ENCODE results near the gene NME5.
A peak's percentile ranks its signal among the peaks of the same experiment; 100 is the strongest.
"Not testable (repeated sequence)": the region's sequence is repeated elsewhere in the genome, so short reads cannot be mapped to it uniquely, and the experiment has no call there.

NME5 gene, protein sequence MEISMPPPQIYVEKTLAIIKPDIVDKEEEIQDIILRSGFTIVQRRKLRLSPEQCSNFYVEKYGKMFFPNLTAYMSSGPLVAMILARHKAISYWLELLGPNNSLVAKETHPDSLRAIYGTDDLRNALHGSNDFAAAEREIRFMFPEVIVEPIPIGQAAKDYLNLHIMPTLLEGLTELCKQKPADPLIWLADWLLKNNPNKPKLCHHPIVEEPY

DNA sequence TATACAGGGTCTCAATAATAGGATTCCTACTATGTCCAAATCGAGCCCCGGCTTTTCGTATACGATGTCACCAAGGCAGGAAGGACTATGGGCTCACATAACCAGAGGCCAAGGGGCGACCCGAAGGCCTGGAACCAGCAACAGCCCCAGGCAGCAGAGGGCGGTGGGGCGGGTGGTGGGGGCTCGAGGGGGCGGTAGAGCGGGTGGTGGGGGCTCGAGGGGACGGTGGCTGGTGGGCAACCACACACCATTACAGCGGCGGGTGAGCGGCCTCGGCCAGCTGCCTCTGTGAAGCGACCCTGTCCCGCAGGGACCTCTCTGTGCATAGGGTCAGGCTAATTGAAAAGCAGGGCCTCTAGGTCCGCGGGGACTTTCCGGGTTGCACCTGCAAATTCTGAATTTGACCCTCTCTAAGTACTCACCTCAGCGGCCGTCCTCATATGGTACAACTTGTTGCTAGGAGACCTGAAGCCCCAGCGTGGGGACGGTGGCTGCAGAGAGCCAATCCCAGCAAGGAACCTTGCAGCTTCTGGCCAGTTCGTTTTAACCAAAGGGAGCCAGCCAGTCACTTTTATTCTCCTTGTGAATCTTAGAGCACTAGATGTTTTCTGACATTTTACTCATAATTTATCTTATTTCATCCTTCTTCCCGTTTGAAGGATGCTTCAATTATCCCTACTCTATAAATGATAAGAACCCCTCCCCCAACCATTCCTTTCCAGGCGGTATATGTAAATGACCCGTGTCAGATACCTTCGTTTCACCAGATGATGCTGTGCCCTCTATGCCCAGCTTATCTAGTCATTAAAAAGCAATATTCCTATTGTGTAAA, at the start of gene NME5:
Gene NME5 (minus strand): TSS at position 480 of the 832 bp plus-strand sequence. CDS start 648 bp downstream, outside the sequence.
- FAIRE-seq = peak; percentile 55

DNA sequence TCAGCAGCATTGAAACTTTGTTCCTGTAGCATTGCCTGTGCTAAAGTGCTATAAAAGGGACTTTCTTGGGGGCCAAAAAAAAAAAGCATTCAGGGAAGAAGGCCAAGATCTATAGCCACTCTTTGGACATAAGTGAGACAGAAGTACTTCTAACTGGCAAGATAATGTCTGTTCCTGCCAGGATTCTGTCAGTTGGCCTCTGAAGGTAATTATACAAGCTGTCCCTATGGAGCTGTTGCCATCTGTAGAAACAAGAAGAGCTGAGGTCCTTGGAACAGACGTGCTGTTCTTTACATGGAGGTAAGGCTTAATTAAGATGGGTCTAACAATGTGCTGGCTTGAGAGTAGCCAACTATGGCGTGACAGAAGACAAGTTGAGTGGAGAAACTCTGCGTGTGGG, 49.4 kb upstream of the NME5 start:
- FAIRE-seq = no peak

DNA sequence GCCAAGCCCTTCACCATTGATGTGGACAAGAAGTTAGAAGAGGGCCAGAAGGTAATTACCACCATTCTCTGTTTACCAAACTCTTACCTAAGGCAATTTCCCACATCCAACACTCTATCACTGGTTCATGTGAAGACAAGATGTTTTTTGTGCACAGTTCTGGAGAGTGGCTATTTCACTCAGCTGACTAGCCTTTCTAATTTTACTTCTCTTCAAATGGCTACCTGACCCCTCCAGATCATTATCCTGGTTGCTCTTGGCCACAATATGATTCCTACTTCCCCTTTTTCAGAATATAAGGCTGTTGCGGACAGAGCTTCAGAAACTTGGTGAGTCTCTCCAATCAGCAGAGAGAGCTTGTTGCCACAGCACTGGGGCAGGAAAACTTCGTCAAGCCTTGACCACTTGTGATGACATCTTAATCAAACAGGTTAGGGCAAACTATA, 46.8 kb upstream of the NME5 start:
- no peak for FAIRE-seq

DNA sequence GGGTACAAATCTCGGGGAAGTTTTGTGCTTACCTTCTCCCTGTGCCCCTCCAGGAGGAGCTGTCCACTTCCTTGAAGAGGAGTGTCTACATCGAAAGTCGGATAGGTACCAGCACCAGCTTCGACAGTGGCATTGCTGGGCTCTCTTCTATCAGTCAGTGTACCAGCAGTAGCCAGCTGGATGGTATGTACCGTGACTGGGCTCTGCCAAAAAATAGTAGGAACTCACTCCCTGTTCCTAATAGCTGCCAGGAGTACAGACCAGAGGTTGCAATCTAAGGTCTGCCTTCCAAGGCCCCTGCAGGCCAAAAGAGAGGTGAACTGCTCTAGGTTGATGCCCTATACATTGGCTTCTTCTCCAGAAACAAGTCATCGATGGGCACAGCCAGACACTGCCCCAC, 43.6 kb upstream of the NME5 start:
- no peak for FAIRE-seq

DNA sequence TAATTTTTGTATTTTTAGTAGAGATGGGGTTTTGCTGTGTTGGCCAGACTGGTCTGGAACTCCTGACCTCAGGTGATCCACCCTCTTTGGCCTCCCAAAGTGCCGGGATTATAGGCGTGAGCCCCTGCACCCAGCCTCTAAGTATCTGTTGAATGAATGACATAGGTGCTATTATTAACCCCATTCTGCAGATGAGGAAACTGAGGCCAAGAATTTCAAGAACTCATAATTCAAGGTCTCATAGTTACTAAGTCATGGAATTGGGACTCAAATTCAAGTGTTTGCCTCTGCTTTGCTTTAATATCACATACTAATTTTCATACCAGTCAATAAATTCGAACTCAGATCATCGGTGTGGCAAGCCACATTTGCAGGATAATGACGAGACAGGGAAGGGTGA, 41.6 kb upstream of the NME5 start:
- FAIRE-seq = no peak

DNA sequence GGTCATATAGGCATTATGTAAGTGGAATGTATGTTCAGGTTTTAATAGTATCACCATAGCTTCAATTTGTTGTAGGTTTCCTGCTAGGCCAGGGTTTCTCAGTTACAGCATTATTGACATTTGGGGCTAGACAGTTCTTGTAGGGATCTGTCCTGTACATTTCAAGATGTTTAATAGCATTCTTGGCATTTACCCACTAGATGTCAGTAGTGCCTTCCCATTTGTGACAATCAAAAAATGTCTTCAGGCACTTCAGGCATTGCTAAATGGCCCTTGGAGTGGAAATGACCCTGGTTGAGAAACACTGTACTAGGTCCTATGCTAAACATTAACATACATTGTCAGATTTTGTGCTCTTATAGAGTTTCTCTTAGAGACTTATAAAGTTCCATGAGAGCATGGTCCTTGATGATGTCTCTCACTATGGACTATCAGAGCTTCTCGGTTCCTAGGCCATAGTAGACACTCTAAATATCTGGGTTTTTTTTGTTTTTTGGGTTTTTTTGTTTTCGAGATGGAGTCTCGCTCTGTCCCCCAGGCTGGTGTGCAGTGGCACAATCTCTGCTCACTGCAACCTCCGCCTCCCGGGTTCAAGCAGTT, 41.1 kb upstream of the NME5 start:
- no peak for FAIRE-seq

DNA sequence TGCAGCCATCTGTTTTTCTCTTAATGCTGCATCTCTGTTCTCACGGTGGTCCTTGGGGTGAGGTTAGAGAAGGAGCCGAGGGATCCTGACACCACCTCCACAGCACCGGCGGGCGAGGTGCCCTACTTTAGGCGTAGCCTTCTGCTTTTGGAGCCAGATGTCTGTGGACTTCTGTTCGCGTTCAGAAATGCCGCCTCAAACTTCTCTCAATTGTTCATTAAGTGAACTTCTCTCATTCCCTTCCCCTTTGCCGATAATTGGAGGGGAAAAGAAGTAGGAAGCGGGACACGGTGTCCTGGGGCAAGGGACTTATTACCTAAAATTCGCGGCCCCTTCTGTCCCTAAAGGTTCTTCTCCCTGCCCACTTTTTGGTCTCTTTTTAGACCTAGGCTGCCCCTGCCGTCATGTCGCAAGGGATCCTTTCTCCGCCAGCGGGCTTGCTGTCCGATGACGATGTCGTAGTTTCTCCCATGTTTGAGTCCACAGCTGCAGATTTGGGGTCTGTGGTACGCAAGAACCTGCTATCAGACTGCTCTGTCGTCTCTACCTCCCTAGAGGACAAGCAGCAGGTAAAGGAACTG, 40.1 kb upstream of the NME5 start:
- no peak for FAIRE-seq

DNA sequence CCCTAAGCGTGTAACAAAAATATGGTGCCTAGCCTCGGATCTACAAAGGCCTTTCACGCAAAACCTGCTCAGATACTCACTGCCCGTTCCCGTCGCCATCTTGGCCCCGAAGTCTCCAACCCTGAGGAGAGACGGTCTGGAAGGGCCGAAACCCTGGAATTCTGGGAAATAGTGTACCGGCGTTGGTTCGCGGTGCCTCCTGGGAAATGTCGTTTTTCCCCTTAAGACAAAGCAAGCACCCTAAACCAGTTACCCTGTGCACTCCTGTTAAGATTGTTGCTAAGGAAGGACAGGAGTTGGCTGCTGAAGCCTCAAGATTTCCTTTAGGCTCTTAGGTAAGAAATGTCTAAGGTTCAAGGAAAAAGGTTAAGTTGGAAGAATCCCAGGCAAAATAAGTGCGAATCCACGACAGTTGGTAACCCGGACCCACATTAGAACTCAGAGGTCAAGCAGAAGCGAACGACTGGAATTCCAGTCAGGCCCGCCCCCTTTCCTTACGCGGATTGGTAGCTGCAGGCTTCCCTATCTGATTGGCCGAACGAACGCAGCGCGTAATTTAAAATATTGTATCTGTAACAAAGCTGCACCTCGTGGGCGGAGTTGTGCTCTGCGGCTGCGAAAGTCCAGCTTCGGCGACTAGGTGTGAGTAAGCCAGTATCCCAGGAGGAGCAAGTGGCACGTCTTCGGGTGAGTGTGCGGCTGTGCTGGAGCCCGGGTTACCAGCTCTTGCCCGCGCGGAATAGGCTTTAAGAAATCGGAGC, 39.5 kb upstream of the NME5 start, which contains the start of the genes BRD8 and KIF20A:
Gene BRD8 (minus strand): TSS at position 115 of the 761 bp plus-strand sequence. CDS start 16 bp downstream, at position 99.
Gene KIF20A (plus strand): TSS at position 597 of the 761 bp plus-strand sequence. CDS start 569 bp downstream, outside the sequence.
- FAIRE-seq = peak; percentile 86

DNA sequence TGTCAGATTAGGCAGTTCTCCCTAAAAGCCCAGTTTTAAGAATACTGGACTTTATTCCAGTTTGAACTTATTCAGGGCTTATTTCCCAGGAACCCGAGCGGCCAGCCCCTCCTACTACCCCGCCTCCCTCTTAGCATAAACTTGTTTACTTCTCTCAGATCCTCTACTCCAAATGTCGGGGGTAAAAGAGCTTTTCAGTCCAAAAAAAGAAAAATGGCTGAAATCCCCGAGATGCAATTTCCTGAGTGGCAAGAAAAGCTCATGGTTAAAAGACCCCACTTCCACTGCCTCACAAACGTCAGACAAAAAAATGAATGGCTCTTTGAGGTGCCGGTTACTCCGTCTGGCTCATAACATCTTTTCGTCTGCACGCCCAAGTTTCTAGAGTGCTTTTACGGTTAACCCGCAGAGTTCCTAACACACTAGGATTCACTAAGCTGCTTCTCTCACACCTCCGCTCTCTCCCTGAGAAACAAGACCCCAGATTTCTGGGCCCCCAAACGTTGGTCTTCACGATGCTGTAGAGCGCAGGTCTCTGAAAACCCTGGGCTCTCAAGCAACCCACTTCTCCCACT, 38.8 kb upstream of the NME5 start:
- FAIRE-seq = no peak

DNA sequence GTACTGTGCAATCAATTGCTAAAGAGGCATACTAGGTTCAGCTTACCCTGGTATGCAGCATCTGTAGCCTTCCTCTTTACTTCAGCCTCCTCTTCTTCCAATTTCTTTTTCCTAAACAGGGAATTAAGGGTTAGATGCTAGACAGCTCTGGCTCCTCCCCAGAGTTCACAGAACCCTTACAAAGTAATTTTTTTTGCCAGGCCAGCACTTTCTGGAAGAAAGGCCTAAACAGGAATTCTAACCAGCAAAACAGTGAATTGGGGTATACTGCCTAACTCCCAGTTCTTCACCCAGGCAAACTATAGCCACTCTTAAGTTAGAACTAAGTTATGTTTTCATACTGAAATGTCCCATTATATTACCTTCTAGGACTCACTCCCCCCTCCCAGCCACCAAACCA, 31.1 kb upstream of the NME5 start:
- no peak for FAIRE-seq

DNA sequence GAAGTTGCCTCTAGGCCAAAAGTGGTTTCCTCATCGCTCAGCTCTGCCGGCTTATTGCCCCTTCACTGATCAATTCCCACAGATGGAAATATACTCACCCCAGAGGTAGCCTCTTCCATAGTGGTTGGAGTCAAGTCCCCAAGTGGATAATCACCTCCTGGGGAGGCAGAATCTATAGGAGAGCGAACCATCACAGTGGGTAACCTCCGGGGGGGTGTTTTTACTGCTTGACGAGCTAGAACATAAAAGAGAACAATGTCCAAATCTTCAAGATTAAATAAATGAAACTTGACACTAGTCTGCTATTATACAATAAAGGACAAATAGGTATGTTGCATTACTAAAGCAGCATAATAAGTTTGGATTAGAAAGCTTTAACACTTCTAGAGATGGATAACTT, 29.9 kb upstream of the NME5 start:
- no peak for FAIRE-seq

DNA sequence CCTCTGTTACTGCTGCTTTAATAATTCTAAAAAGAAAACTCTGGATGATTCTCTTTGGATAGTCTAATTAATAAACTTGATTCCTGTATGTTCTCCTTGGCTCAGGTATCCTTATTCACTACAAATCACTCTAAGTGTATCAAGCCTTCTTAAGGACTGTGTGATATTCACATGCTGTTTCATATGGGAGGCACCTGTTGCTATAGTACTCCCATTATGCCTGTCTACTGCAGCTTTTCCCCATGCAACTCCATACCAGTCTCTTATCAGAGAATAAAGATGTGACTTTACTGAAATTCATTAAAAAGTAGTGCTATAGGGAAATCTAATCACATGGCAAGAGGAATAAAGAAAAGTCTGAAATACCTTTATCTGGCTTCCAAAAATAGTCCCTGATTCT, 24.5 kb upstream of the NME5 start:
- no peak for FAIRE-seq

DNA sequence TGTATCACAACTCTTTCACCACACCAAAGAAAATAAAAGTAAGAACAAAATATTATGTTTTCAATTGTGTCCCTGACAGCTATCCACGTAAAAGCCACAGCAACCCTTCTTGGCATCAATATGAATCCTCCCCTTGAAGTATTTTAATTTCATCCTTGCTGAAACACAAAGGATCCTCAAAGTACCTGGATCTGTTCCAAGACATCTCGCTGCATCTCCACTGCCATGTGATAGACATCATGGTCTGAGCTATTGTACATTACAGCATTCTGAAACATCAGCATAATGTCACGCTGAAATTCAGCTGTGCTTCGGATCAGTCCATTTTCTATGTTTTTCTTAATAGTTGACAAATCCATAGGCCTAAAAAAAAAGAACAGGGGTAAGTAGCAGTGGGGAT, 21.5 kb upstream of the NME5 start:
- FAIRE-seq = no peak

DNA sequence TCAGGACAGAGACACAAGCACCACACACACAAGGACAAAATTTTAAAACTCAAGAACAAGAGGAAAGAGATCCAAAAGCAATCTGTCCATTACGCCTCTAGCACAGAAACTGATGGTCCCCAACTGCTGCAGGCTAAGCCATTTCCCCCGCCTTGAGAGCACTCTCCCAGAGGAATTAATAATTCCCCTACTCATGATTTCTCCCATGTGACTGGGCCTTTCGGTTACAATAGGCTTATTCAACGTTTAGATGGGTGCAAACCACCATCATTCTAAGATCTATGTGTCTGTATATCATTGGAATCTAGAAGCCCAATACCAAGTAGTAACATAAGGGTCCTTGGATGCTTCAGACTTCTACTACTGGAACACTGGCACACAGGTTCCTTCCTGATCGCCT, 20.4 kb upstream of the NME5 start:
- FAIRE-seq = no peak

DNA sequence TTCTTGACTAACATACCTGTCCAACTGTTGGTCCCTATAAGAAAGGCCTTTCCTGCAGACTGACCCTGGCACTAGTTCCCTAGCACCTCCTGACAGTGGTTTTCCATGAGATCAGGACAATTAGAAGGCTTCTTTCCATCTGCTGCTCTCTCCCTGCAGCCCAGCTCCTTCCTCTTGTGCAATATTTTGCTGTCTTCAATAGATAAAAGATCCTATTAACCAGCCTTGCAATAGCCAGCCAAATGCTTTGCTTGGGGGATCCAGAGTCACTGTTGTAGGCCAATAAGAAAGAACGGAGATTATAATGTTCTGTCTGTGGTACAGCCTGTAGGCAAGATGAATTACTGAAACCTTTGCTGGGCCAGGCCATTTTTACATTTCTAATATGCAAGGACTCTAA, 18.4 kb upstream of the NME5 start:
- FAIRE-seq = no peak

DNA sequence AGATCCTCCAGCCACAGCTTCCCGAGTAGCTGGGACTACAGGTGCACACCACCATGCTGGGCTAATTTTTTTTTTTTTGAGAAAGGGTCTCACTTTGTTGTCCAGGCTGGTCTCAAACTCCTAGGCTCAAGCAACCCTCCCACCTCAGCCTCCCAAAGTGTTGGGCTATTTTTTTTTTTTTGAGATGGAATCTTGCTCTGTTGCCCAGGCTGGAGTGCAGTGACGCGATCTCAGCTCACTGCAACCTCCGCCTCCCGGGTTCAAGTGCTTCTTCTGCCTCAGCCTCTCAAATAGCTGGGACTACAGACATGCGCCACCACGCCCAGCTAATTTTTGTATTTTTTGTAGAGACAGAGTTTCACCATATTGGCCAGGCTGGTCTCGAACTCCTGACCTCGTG, 16.7 kb upstream of the NME5 start:
- not testable (repeated sequence) for FAIRE-seq

DNA sequence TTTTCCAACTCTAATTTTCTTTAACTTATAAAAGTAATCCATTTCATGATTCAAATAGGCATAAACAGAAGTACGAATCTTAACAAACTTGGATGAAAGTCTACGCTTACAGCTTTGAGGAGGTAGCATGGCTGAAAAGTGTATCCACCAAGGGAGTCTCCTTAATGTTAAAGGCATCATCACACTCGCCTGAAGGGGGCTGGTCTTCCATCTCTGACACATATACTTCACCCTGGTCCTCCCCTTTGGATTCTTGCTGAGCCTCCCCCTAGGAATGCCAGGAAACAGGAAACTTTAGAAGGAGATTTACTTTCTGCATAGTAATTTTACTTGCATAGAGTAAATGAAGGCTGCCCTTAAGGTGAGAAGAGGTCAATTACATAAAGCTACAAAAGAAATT, 10.3 kb upstream of the NME5 start:
- no peak for FAIRE-seq

DNA sequence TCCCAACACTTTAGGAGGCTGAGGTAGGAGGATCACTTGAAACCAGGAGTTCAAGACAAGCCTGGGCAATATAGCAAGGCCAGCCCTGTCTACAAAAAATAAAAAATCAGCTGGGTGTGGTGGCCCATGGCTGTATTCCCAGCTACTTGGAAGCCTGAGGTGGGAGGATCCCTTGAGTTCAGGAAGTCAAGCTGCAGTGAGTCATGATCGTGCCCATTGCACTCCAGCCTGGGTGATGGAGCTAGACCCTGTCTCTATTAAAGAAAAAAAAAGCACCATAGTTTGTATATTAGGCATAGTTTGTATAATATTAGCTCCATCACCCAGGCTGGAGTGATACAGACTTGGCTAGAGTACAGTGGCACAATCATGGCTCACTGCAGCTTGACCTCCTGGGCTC, 9.6 kb upstream of the NME5 start:
- FAIRE-seq = no peak

DNA sequence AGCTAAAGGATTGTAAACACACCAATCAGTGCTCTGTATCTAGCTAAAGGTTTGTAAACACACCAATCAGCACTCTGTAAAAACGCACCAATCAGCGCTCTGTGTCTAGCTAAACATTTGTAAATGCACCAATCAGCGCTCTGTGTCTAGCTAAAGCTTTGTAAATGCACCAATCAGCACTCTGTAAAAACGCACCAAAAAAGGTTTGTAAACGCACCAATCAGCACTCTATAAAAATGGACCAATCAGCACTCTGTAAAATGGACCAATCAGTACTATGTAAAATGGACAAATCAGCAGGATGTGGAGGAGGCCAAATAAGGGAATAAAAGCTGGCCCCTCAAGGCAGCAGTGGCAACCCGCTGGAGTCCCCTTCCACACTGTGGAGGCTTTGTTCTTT, 4.3 kb upstream of the NME5 start:
- FAIRE-seq = not testable (repeated sequence)

DNA sequence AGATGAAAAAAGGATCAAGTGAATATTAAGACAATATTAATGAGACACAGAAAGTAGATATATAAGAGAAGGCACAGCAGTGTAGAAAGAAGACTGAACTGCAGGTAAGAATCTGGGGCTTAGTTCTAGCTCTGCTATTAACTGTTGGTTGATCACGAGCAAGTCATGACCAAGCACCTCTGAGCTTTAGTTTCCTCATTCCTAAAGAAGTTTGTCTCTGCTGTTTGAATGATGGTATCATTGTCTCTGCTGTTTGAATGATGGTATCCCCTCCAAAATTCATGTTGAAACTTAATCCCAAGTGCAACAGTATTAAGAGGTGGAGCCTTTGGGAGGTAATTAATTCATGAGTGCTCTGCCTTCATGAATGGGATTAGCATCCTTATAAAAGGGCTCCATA, 2.5 kb upstream of the NME5 start:
- no peak for FAIRE-seq

DNA sequence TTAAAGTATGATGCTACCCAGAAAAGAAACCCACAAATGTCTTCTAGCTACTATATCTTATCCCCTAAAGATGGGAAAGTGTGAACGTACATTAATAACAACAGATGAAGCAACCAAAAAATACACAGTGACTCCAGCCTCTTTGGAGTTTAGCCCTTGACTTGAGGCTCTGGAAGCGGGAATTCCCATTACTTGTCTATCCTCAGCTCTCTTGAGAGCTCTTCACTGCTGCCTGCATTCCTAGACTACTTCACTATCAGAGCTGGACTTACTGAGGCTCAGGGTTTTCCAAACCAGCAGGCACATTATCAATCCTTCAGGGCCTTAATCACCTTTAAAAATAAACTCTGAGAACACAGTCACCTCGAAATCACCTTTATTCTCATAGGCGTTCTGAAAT, 1.0 kb upstream of the NME5 start:
- no peak for FAIRE-seq

DNA sequence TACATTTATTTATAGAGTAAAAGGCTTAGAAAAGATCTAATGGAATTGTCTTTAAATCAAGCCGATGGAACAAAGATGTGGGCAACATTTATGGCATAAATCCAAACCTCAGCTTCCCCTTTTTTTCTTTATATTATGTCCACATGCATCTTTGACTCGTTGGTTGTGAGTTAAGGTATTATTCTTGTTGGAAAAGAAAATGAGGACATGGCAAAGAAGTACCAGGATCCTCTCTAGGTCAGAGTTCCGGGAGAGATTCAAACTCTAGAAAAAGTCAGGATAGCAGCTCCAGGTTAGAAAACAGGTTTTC, 508 bp upstream of the NME5 start:
- no peak for FAIRE-seq

DNA sequence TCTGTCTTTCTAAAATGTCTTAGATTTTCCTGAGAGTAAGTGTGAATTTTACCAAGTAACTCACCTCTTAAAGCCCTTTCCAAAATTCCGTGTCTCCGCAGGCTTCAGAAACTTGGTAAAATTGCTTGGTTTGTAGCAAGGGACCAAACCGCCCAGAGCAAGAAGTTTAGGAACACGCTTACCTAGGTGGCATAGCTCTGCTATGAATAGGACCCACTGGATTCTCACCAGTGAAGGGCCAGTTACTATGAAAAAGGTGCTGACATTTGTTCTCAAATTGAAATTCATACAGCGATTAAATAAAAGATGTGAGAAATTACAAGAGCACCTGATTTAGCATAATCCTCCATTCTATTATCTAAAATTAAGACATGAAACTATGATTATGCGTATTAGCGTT, 6.7 kb downstream of the NME5 start:
- no peak for FAIRE-seq
